Activated T-cell treated with anti-CD3 and anti-CD28 coated beads for 1 hour (primary cell): ENCODE data around the gene TSR3.
"Not testable (repeated sequence)": the region's sequence is repeated elsewhere in the genome, so short reads cannot be mapped to it uniquely, and the experiment has no call there.

ENCODE experiments used
- DNase-seq: peaks from one replicate; pipeline ENCODE4 v3.0.0-alpha.2; 2020; ENCODE audit warnings: low read depth

Gene TSR3

GRCh38 chr16:1337486-1337885, 14.2 kb downstream of the TSR3 start:
- no peak for DNase-seq

GRCh38 chr16:1336619-1337018, 15.1 kb downstream of the TSR3 start:
- DNase-seq: no peak

GRCh38 chr16:1335996-1336395, 15.7 kb downstream of the TSR3 start:
- no peak for DNase-seq

DNA sequence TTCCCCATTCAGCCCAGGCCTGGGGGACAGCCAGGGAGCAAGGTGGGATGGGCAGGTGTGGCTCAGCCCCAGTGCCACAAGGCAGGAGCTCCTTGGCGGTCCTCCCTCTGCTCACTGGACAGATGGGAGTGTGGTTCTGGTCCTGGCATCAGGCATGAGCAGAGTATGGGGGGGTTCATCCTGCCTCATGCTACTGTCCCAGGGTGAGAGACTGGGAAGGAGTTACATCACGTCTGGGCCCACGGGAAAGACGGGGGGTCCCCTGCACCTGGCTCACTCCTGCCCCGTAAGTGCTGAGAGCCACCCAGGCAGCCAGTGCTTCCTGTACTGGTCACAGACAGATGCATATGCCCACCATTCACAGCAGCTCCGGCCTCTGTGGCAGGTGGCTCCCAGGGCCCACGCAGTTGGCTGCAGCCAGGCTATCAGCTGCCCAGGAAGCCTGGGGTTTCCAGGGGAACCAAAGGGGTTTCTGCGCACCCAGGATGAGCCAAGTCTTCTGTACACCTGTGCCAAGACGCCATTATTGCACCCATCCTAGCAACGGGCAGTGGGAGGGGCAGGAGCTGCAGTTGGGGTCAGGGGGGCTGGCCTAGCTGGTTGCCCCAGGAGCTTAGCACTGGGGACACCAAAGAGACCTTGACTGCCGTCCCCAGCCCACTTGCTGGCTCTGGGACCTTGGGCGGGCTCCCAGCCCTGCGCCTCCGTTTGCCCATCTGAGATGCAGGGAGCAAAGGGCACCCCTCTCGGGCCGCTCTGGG, 16.3 kb downstream of the TSR3 start:
- DNase-seq: no peak

- no peak for DNase-seq
These were observed 16.9 kb downstream of the TSR3 start for GRCh38 chr16:1334739-1335138.

DNA sequence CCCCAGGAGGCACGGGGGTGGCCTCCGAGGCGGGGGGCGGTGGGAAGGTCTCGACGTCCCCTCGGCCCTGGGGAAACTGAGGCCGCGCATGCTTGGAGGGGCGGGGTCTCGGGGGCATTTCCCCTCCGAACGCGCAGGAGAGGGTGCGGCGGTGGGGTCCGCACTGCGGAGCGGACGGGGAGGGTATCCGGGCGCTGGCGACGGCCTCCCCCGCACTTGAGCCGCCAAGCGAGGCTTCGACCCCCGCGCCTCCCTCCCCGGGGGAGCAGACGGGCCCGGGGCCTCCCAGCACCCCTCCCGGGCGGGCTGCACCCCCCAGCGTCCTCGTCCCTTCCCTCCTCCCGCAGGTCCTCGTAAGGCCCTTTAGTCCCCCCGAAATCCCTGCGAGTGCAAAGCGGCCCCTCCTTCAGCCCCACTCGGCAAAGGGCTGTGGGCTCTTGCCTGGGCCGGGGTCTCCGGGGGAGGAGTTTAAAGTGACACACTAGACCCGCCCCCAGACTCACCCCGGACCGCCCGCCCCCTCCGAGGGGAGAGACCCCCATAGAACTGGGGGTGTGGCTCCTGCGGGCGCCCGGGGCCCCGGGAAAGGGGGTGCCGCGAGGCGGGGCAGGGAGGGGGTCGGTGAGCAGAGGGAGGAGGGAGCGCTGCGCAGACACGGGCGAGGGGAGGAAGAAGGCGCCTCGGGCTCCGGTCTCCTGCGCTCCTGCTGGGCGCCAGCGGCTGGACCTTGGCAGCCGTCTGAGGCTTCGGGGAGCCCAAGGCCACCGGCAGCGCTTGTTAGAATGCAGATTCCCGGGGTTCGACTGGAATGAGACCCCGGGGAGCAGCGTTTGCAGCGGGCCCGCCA, 17.6 kb downstream of the TSR3 start:
- no peak for DNase-seq

GRCh38 chr16:1333149-1333812, 18.4 kb downstream of the TSR3 start, which contains the start of gene BAIAP3:
TSS of gene BAIAP3 (plus strand) at chr16:1333645. CDS start at chr16:1338550, 4,905 bp downstream.
- peak; percentile 46 for DNase-seq

- DNase-seq: no peak
These were observed 19.0 kb downstream of the TSR3 start for GRCh38 chr16:1332618-1333148.

DNA sequence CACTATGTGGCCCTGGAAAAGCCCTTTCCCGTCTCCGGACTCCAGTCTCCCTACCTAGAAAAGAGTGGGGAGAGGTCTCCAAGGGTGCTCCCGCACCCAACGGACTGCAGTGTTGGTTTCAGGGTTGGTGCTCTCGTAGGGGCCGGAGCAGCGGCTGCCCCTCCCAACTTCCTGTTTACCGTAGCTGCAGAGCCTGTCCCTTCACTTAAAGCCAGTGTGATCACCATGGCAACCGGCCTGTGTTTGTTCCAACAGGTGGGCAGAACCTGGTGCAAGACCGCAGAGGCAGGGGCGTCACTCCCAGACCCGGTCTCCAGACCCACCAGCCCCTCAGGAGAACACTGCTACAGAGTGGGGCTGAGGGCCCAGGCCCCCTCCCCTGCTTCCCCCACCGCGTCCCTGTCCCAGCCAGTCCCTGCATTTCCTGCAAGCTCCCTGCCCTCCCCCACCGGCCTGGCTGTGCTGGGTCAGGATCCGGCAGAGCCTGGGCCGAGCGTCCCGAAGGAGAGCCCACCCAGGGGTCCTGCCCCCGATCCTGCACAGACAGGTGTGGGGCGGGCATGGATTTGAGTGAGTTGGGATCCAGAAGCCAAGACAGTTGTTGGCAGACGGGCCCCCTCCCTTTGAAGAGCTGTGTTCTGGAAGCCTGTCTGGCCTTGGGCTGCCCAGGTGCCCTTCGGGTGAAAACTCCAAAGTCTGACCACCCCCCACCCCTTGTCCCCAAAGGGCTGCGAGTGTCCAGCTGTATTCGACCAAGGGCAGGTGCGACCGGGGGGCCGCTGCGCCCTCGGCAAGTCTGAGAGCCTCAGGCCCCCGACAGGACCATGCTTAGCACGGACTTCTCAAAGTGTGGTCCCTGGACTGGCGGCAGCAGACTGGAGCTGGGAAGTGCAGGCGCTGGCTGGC, 19.7 kb downstream of the TSR3 start:
- DNase-seq: peak; percentile 29

GRCh38 chr16:1330931-1331711, 20.6 kb downstream of the TSR3 start:
- DNase-seq: no peak

DNA sequence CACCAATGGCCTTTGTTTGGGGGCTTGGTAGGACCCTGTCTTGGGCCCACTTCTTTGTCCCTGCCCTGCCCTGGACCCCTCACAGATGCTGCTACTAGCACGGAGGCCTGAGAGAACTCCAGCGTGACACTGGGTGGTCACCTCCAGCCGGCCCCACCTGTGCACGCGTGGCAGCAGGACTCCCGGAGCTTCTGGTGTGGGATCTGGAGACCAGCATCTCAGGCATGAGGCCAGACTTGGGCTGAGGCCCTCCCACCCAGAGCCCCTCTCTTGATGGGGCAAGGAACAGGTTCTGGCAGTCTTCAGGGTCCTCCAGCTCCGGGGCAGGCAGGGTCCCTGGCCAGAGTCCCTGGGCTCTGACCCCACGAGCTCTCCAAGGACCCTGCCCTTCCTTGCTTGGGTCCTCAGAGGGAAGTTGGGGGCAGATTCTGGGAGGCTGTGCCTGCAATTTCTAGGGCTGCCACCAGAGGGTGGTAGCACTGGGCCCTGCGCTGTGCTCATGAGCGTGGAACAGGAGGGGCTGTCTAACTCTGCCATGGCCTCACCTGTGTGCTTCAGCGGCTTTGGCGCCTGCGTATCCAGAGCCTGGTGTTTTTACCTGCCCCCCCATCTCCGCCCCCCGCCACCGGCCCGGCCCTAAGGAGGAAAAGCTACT, 21.3 kb downstream of the TSR3 start:
- DNase-seq: no peak

GRCh38 chr16:1328961-1329360, 22.7 kb downstream of the TSR3 start:
- DNase-seq: not testable (repeated sequence)

- not testable (repeated sequence) for DNase-seq
These were observed 23.5 kb downstream of the TSR3 start for GRCh38 chr16:1328136-1328535.

DNA sequence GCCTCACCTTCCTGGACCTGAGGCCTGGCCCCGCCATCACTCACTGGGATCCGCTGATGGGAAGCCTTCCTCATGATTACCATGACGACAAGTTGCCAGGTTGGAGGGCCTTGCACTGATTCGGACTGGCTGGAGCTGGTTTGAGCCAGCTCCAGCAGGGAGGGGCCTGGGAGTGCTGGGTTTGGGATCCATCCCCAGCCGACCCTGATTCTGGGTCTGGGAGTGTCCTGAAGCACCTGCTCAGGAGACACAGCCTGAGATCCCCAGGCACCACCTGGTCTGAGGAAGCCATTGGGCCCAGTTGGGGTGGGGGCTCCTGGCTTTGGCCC, 24.1 kb downstream of the TSR3 start:
- no peak for DNase-seq

DNA sequence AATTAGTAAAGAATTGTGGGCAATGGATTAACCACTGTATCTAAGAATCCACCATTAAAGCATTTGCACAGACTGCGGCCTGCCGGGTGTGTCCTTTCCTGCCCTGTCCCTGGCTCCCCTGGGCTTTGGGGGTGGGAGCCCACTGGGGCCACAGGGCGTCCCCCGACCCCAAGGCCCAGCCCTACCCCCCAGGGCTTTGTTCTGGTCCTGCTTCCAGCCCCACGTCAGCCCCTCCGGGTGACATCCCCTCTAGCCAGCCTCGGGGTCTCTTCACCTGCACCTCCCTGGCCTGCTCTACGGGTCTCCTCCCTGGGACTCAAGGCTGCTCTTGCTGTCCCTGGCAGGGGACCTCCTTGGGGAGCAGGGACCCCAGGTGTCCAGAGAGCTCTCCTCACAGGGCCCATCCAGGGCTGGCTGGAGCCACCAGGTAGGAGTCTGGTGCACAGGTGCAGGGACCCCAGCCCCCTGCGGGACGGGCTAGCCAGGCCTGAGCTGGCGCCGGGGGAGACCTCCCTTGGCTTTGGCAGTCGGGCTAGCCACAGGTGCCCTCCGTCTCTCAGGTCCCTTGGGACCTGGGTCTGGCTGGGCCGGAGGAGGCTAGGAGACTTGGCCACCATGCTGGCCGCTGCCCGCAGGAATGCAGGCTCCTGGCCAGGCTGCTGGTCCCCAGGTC, 24.6 kb downstream of the TSR3 start:
- no peak for DNase-seq

DNA sequence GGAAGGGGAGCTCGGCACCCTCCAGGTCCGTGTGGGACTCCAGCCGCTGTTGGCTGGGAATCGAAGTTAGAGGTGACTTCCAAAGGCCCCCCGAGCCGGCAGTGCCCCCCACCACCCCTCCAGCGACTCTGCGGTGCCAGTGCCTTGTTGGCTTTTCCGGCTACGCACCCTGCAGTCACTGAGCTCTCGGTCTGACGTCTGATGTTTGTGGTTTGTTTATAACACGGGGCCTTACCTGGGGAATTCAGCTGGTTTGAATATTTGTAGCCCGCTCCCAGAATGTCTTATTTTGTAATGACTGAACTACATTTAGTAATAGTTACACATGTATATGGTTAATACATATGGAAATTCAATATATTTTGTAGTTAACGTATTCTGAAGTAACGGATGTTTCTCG, 25.3 kb downstream of the TSR3 start:
- no peak for DNase-seq

GRCh38 chr16:1325673-1326371, 25.9 kb downstream of the TSR3 start:
- DNase-seq: no peak

DNA sequence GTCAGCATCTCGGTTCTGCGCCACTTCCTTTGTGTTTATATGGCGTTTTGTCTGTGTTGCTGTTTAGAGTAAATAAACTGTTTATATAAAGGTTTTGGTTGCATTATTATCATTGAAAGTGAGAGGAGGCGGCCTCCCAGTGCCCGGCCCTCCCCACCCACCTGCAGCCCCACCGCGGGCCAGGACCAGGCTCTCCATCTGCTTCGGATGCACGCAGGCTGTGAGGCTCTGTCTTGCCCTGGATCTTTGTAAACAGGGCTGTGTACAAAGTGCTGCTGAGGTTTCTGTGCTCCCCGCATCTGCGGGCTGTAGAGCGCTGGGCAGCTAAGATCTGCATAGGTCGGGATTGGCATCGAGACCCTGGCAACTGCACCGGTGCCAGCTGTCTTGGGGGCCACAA, 26.4 kb downstream of the TSR3 start:
- DNase-seq: no peak

- no peak for DNase-seq
These were observed 27.3 kb downstream of the TSR3 start for GRCh38 chr16:1324286-1324826.
